Activated CD8-positive, alpha-beta T cell treated with anti-CD3 and anti-CD28 coated beads for 36 hours (primary cell): ENCODE data around the gene KCNK10. TPM values are rescaled to one million over a fixed set of nuclear protein-coding genes. Genes with fewer than 3 reads are reported as not detected.

Source experiments
- ATAC-seq: fragments of 200-7000 bp; cut with Tn5 transposase; one replicate; pipeline ENCODE4 v1.10.0; 2021; ENCODE audit warnings: mild to moderate bottlenecking, moderate library complexity
- CTCF ChIA-PET: fragments of 350-600 bp; sonication (Branson Sonifier 250); formaldehyde crosslinking; loops from one replicate; lab custom pipeline; 2021; ENCODE audit warnings: antibody characterized with exemption; lab: Charles Lee
- POLR2A ChIA-PET: fragments of 350-600 bp; sonication (Branson Sonifier 250); formaldehyde crosslinking; loops from one replicate; lab custom pipeline; 2021; ENCODE audit warnings: antibody characterized with exemption; lab: Charles Lee
- DNase-seq: peaks from one replicate; pipeline ENCODE4 v3.0.0-alpha.2; 2020
- H3K27ac Mint-ChIP-seq: one replicate; pipeline ENCODE4 v1.8.0; 2021; ENCODE audit warnings: mild to moderate bottlenecking, mixed read lengths
- H3K27me3 Mint-ChIP-seq: one replicate; pipeline ENCODE4 v1.8.0; 2021; ENCODE audit warnings: mixed read lengths
- H3K36me3 Mint-ChIP-seq: one replicate; pipeline ENCODE4 v1.8.0; 2021; ENCODE audit warnings: low read depth, mixed read lengths
- H3K4me1 Mint-ChIP-seq: one replicate; pipeline ENCODE4 v1.8.0; 2021; ENCODE audit warnings: low read depth, mixed read lengths
- H3K4me3 Mint-ChIP-seq: one replicate; pipeline ENCODE4 v1.8.0; 2021; ENCODE audit warnings: mild to moderate bottlenecking, moderate library complexity, mixed read lengths
- H3K9me3 Mint-ChIP-seq: one replicate; pipeline ENCODE4 v1.8.0; 2021; ENCODE audit warnings: mixed read lengths
- CTCF ChIP-seq: fragments of 200-600 bp; IDR thresholded peaks from one replicate; pipeline ENCODE4 v1.8.0; 2022; ENCODE audit warnings: antibody characterized with exemption, mild to moderate bottlenecking
- intact Hi-C: fragments of 100-400 bp; cut with micrococcal nuclease; formaldehyde crosslinking; loops from one replicate; pipeline ENCODE4 v1.10.0; 2022
- total RNA-seq, 2 experiments: library from RNA; stranded (reverse); gene quantifications; one replicate each; pipeline ENCODE4 v1.2.3, GENCODE V29; 2021

KCNK10 gene
- total RNA-seq, 2 experiments from 2014 or later = not detected

- Mint-ChIP-seq H3K4me1 (peaks cover 5% of the 10 kb centered on the region), H3K27me3 (peaks cover 7% of the 10 kb centered on the region), H3K27ac (no peak overlapping the region), H3K36me3 (no peaks in the 10 kb centered on the region), H3K4me3 (no peak overlapping the region), H3K9me3 (no peaks in the 10 kb centered on the region)
- ChIA-PET CTCF (interaction anchor here (0.6 to 6.7 kb wide), 45 partner anchors 9 to 478 kb away, joined by 3 to 66 read pairs (median 5); no protein-coding TSS in a partner anchor), POLR2A (interaction anchor here (0.6 kb wide), 1 partner anchor 176 kb away, joined by 3 read pairs; no protein-coding TSS in a partner anchor)
- intact Hi-C loops = loop anchor here (5.0 to 10.0 kb wide), 2 partner anchors 43 to 365 kb away; partner anchors contain the start of gene PTPN21
- TF ChIP-seq CTCF = peak; percentile 72
- DNase-seq = peak; percentile 82
- ATAC-seq = peak; percentile 74
Measured at GRCh38 chr14:88189417-88190191, 133.5 kb downstream of the KCNK10 start.

- intact Hi-C loops = loop anchor here (10.0 kb wide), 1 partner anchor 366 kb away; the partner anchor contains the start of gene PTPN21
- DNase-seq = no peak
- CTCF ChIA-PET = interaction anchor here (0.6 to 6.7 kb wide), 43 partner anchors 9 to 479 kb away, joined by 3 to 66 read pairs (median 5); no protein-coding TSS in a partner anchor
- no peaks in the 10 kb centered on the region for H3K9me3 Mint-ChIP-seq
- H3K27ac Mint-ChIP-seq = no peak overlapping the region
- no peak for TF ChIP-seq CTCF
- H3K36me3 Mint-ChIP-seq = no peaks in the 10 kb centered on the region
- POLR2A ChIA-PET = interaction anchor here (0.9 kb wide), 1 partner anchor 19 kb away, joined by 3 read pairs; no protein-coding TSS in a partner anchor
- H3K4me3 Mint-ChIP-seq = no peak overlapping the region
- no peak for ATAC-seq
- peaks cover 4% of the 10 kb centered on the region for H3K27me3 Mint-ChIP-seq
- H3K4me1 Mint-ChIP-seq = peaks cover 5% of the 10 kb centered on the region
Measured at GRCh38 chr14:88188745-88189416, 134.2 kb downstream of the KCNK10 start.

- no peak for DNase-seq
- TF ChIP-seq CTCF = no peak
- Mint-ChIP-seq H3K9me3 (no peaks in the 10 kb centered on the region), H3K27ac (no peak overlapping the region), H3K4me3 (no peak overlapping the region), H3K36me3 (no peaks in the 10 kb centered on the region), H3K4me1 (peaks cover 12% of the 10 kb centered on the region), H3K27me3 (peaks cover 4% of the 10 kb centered on the region)
- POLR2A ChIA-PET = no interaction called here
- CTCF ChIA-PET = interaction anchor here (6.7 kb wide), 1 partner anchor 240 kb away, joined by 66 read pairs; no protein-coding TSS in a partner anchor
- ATAC-seq = no peak
- intact Hi-C loops = loop anchor here (10.0 kb wide), 1 partner anchor 369 kb away; the partner anchor contains the start of gene PTPN21
Measured at GRCh38 chr14:88185843-88186242, 137.2 kb downstream of the KCNK10 start.

GRCh38 chr14:88184956-88185355 lies 138.1 kb downstream of the KCNK10 start:
- POLR2A ChIA-PET = no interaction called here
- H3K4me3 Mint-ChIP-seq = no peak overlapping the region
- CTCF ChIA-PET = interaction anchor here (3.0 to 6.7 kb wide), 2 partner anchors 16 to 239 kb away, joined by 13 to 66 read pairs; no protein-coding TSS in a partner anchor
- peaks cover 13% of the 10 kb centered on the region for H3K4me1 Mint-ChIP-seq
- intact Hi-C loops = loop anchor here (10.0 kb wide), 1 partner anchor 370 kb away; the partner anchor contains the start of gene PTPN21
- DNase-seq (no peak), ATAC-seq (no peak)
- no peaks in the 10 kb centered on the region for H3K9me3 Mint-ChIP-seq
- no peak overlapping the region for H3K27ac Mint-ChIP-seq
- TF ChIP-seq CTCF = no peak
- peaks cover 4% of the 10 kb centered on the region for H3K27me3 Mint-ChIP-seq
- no peaks in the 10 kb centered on the region for H3K36me3 Mint-ChIP-seq
